ENCODE measurements around the gene LETMD1.
"Not testable (repeated sequence)": the region's sequence is repeated elsewhere in the genome, so short reads cannot be mapped to it uniquely, and the experiment has no call there.

LETMD1 gene

DNA sequence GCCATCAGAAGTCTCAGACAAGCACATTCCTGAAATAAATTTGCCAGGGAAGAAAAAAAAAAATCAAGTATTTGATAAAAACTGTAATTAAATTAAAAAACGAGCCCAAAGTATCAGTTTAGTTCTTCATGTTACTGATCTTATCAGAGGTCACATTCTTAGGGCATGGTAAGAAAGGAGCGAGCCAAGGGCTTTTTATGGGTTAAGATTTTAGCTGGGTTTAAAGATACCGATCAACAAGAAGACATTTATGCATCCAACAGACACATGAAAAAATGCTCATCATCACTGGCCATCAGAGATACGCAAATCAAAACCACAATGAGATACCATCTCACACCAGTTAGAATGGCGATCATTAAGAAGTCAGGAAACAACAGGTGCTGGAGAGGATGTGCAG lies 30.2 kb downstream of the LETMD1 start:
- not testable (repeated sequence) for DNase-seq

DNA sequence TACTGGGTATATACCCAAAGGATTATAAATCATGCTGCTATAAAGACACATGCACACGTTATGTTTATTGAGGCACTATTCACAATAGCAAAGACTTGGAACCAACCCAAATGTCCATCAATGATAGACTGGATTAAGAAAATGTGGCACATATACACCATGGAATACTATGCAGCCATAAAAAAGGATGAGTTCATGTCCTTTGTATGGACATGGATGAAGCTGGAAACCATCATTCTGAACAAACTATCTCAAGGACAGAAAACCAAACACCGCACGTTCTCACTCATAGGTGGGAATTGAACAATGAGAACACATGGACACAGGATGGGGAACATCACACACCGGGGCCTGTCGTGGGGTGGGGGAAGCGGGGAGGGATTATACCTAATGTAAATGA lies 30.7 kb downstream of the LETMD1 start:
- DNase-seq, result not testable (repeated sequence)

- DNase-seq, result no peak
Observed at GRCh38 chr12:51080136-51080535, 32.0 kb downstream of the LETMD1 start.

GRCh38 chr12:51081421-51081820 lies 33.3 kb downstream of the LETMD1 start:
- DNase-seq, result no peak

DNA sequence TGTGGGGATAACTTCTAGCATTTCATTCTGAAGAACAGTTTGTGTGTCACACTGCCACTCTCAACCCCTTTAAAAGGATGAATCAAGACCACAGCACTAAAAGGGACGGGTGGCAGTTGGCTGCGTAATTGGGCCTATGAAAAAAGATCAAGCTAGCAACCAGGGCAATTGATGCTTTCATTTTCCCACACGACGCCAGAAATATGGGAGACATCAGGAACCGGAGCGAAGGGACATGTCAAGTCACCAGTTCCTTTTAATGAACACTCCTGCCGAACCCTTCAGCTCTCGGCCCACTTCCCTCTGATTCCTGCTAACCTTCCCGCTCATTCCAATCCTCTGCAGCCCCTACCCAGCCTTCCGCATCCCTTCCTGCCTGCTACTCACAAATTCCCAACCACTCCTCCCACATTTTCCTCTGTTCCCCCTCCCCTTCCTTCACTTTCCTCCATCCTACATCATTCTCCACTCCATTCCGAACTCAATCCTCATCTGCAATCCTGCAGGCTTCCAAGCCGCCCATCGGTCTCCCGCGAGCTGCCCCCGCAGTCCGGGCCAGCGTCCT lies 34.5 kb downstream of the LETMD1 start:
- DNase-seq, result no peak

GRCh38 chr12:51083126-51083833 lies 35.2 kb downstream of the LETMD1 start, which contains the start of gene CSRNP2:
Gene CSRNP2, minus strand, starts transcription at chr12:51083596. Its CDS starts 7,035 bp downstream, at chr12:51076561.
- peak; percentile 98 for DNase-seq

- no peak for DNase-seq
Observed at GRCh38 chr12:51085757-51086156, 37.6 kb downstream of the LETMD1 start.

DNA sequence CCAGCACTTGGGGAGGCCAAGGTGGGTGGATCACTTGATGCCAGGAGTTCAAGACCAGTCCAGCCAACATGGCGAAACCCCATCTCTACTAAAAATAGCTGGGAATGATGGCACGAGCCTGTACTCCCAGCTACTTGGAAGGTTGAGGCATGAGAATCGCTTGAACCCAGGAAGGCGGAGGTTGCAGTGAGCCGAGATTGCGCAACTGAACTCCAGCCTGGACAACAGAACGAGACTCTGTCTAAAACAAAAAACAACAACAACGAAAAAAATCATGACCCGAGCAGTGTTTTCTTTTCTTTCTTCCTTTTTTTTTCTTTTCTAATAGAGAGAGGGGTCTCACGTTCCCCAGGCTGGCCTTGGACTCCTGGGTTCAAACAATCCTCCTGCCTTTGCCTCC lies 38.8 kb downstream of the LETMD1 start:
- no peak for DNase-seq

- DNase-seq, result no peak
Observed at GRCh38 chr12:51087818-51088217, 39.7 kb downstream of the LETMD1 start.

DNA sequence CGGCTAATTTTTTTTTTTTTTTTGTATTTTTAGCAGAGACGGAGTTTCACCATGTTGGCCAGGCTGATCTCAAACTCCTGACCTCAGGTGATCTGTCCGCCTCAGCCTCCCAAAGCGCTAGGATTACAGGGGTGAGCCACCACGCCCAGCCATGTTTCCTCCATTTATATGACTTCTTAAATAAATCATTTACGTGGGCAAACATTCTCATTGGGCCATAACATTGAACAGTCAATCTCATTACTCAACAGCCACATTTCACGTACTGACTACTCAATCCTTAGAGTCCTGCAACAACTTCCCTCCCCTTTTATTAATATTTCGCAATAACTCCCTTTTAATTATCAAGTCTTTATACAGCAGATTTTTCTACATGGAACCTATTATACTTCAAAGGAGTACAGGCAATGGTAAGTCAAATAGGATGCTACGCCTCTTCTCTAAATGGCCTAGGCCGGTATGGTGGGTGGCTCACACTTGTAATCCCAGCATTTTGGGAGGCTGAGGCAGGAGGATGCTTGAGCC lies 42.6 kb downstream of the LETMD1 start:
- no peak for DNase-seq

- no peak for DNase-seq
Observed at GRCh38 chr12:51098611-51099010, 50.5 kb downstream of the LETMD1 start.

GRCh38 chr12:51103977-51104376 lies 55.9 kb downstream of the LETMD1 start:
- DNase-seq, result no peak

GRCh38 chr12:51108136-51108535 lies 60.0 kb downstream of the LETMD1 start:
- no peak for DNase-seq

Measured in left hindlimb (tissue), 1 donor.